Measurements from ENCODE around the gene ROBO2.

Gene ROBO2

GRCh38 chr3:77412021-77412438, 372.1 kb downstream of the ROBO2 start:
- DNase-seq (ENCODE audit: low spot score) = no peak

GRCh38 chr3:77412584-77412983, 372.7 kb downstream of the ROBO2 start:
- no peak for DNase-seq (ENCODE audit: low spot score)

GRCh38 chr3:77414881-77415280, 375.0 kb downstream of the ROBO2 start:
- no peak for DNase-seq (ENCODE audit: low spot score)

GRCh38 chr3:77420336-77420735, 380.4 kb downstream of the ROBO2 start:
- no peak for DNase-seq (ENCODE audit: low spot score)

GRCh38 chr3:77421916-77422315, 382.0 kb downstream of the ROBO2 start:
- DNase-seq (ENCODE audit: low spot score) = no peak

- no peak for DNase-seq (ENCODE audit: low spot score)
These were observed 386.6 kb downstream of the ROBO2 start for GRCh38 chr3:77426531-77426930.

GRCh38 chr3:77427528-77427927, 387.6 kb downstream of the ROBO2 start:
- no peak for DNase-seq (ENCODE audit: low spot score)

GRCh38 chr3:77436908-77437307, 397.0 kb downstream of the ROBO2 start:
- DNase-seq (ENCODE audit: low spot score) = no peak

GRCh38 chr3:77446084-77446483, 406.2 kb downstream of the ROBO2 start:
- no peak for DNase-seq (ENCODE audit: low spot score)

GRCh38 chr3:77446761-77447160, 406.9 kb downstream of the ROBO2 start:
- DNase-seq (ENCODE audit: low spot score) = no peak

- no peak for DNase-seq (ENCODE audit: low spot score)
These were observed 409.8 kb downstream of the ROBO2 start for GRCh38 chr3:77449459-77450350.

- no peak for DNase-seq (ENCODE audit: low spot score)
These were observed 416.5 kb downstream of the ROBO2 start for GRCh38 chr3:77456431-77456830.

GRCh38 chr3:77456906-77457305, 417.0 kb downstream of the ROBO2 start:
- no peak for DNase-seq (ENCODE audit: low spot score)

- no peak for DNase-seq (ENCODE audit: low spot score)
These were observed 420.0 kb downstream of the ROBO2 start for GRCh38 chr3:77459926-77460325.

- DNase-seq (ENCODE audit: low spot score) = no peak
These were observed 420.4 kb downstream of the ROBO2 start for GRCh38 chr3:77460326-77460725.

- DNase-seq (ENCODE audit: low spot score) = no peak
These were observed 423.1 kb downstream of the ROBO2 start for GRCh38 chr3:77462951-77463350.

- no peak for DNase-seq (ENCODE audit: low spot score)
These were observed 424.3 kb downstream of the ROBO2 start for GRCh38 chr3:77464111-77464688.

GRCh38 chr3:77466562-77467115, 426.7 kb downstream of the ROBO2 start:
- no peak for DNase-seq (ENCODE audit: low spot score)

- peak; percentile 78 for DNase-seq (ENCODE audit: low spot score)
These were observed 428.1 kb downstream of the ROBO2 start for GRCh38 chr3:77467702-77468625.

- DNase-seq (ENCODE audit: low spot score) = no peak
These were observed 428.7 kb downstream of the ROBO2 start for GRCh38 chr3:77468626-77469020.

- no peak for DNase-seq (ENCODE audit: low spot score)
These were observed 435.6 kb downstream of the ROBO2 start for GRCh38 chr3:77475507-77475906.

- DNase-seq (ENCODE audit: low spot score) = no peak
These were observed 439.1 kb downstream of the ROBO2 start for GRCh38 chr3:77479021-77479420.

Measured in left forelimb (tissue), 1 donor.